Smooth muscle cell of trachea (primary cell): ENCODE measurements around the gene CHRM3. TPM values are rescaled to one million over a fixed set of nuclear protein-coding genes. Genes with fewer than 3 reads are reported as not detected.

Source experiments
- total RNA-seq: library from RNA; depleted of rRNA; stranded (reverse); fragments of >200 nt; gene quantifications from 2 replicates; pipeline ENCODE4 v1.2.1, GENCODE V29; 2014

CHRM3 gene
- total RNA-seq, result under 0.01 TPM in 2 replicates

GRCh38 chr1:239386453-239387303 is at the start of gene CHRM3:
TSS of gene CHRM3 (plus strand) at chr1:239386568. CDS start at chr1:239907452, 520,884 bp downstream.

